GM19395 (cell line): ENCODE measurements around the gene SPCS1.
"Not testable (repeated sequence)": the region's sequence is repeated elsewhere in the genome, so short reads cannot be mapped to it uniquely, and the experiment has no call there.

Experiments
- ATAC-seq: cut with Tn5 transposase; IDR thresholded peaks from one replicate; pipeline ENCODE4 v1.9.1; 2021; ENCODE audit warnings: mild to moderate bottlenecking, moderate library complexity; ENCODE audit not compliant: unreplicated experiment

Gene SPCS1

GRCh38 chr3:52705688-52706686, at the start of gene SPCS1, which contains the start of gene GLT8D1:
Gene SPCS1, plus strand, starts transcription at chr3:52706106. Its CDS starts 141 bp downstream, at chr3:52706247.
Gene GLT8D1, minus strand, starts transcription at chr3:52705791. Its CDS starts 5,331 bp downstream, at chr3:52700460.
- peak; percentile 79 for ATAC-seq

GRCh38 chr3:52660046-52660445, 45.9 kb upstream of the SPCS1 start:
- no peak for ATAC-seq

- no peak for ATAC-seq
Measured at GRCh38 chr3:52663098-52663497, 42.8 kb upstream of the SPCS1 start.

GRCh38 chr3:52670621-52671521, 35.0 kb upstream of the SPCS1 start:
- ATAC-seq = peak; percentile 94

- ATAC-seq = no peak
Measured at GRCh38 chr3:52671676-52672075, 34.2 kb upstream of the SPCS1 start.

- ATAC-seq = not testable (repeated sequence)
Measured at GRCh38 chr3:52676201-52676600, 29.7 kb upstream of the SPCS1 start.

GRCh38 chr3:52678265-52679198, 27.4 kb upstream of the SPCS1 start:
- ATAC-seq = no peak

- ATAC-seq = no peak
Measured at GRCh38 chr3:52679199-52679538, 26.7 kb upstream of the SPCS1 start.

- no peak for ATAC-seq
Measured at GRCh38 chr3:52679811-52680210, 26.1 kb upstream of the SPCS1 start.

- no peak for ATAC-seq
Measured at GRCh38 chr3:52681596-52681995, 24.3 kb upstream of the SPCS1 start.

GRCh38 chr3:52682016-52682415, 23.9 kb upstream of the SPCS1 start:
- ATAC-seq = no peak

GRCh38 chr3:52683611-52684010, 22.3 kb upstream of the SPCS1 start:
- ATAC-seq = no peak

GRCh38 chr3:52684184-52684583, 21.7 kb upstream of the SPCS1 start:
- ATAC-seq = no peak

- ATAC-seq = peak; percentile 67
Measured at GRCh38 chr3:52685285-52685708, 20.6 kb upstream of the SPCS1 start.

- peak; percentile 80 for ATAC-seq
Measured at GRCh38 chr3:52685709-52686691, 19.9 kb upstream of the SPCS1 start, which contains the start of the genes GNL3 and PBRM1. Gene GNL3, plus strand, starts transcription at chr3:52686032. Its CDS starts 61 bp downstream, at chr3:52686093. Gene PBRM1, minus strand, starts transcription at chr3:52685913.

- ATAC-seq = no peak
Measured at GRCh38 chr3:52688266-52688665, 17.6 kb upstream of the SPCS1 start.

GRCh38 chr3:52689151-52689550, 16.8 kb upstream of the SPCS1 start:
- no peak for ATAC-seq

- no peak for ATAC-seq
Measured at GRCh38 chr3:52690560-52690959, 15.3 kb upstream of the SPCS1 start.

- no peak for ATAC-seq
Measured at GRCh38 chr3:52693071-52693470, 12.8 kb upstream of the SPCS1 start.
